Stimulated activated naive B cell treated with anti-CD40 and anti-IgM and Interleukin-4, amounts not matched to agents 10 μg/mL and 1 μg/mL and 100 μg/mL, for 72 hours (primary cell): ENCODE results near the gene RAD51D.
A peak's percentile ranks its signal among the peaks of the same experiment; 100 is the strongest.
"Not testable (repeated sequence)": the region's sequence is repeated elsewhere in the genome, so short reads cannot be mapped to it uniquely, and the experiment has no call there.

Experiments used
- ATAC-seq, 2 donors: fragments of 150-1000 bp; cut with Tn5 transposase; replicated peaks; 2 replicates each; pipeline ENCODE4 v1.10.0; 2021; ENCODE audit warnings: moderate library complexity in 1 of 2
- DNase-seq: peaks from one replicate; pipeline ENCODE4 v3.0.0; 2021
- H3K27ac Mint-ChIP-seq: one replicate; pipeline ENCODE4 v1.8.0; 2022; ENCODE audit warnings: mild to moderate bottlenecking, mixed read lengths
- H3K27me3 Mint-ChIP-seq, 2 donors: one replicate each; pipeline ENCODE4 v1.8.0; 2022; ENCODE audit warnings: mixed read lengths in 2 of 2
- H3K36me3 Mint-ChIP-seq, 2 donors: one replicate each; pipeline ENCODE4 v1.8.0; 2022; ENCODE audit warnings: mixed read lengths in 2 of 2, mild to moderate bottlenecking in 1 of 2
- H3K4me1 Mint-ChIP-seq, 2 donors: one replicate each; pipeline ENCODE4 v1.8.0; 2022; ENCODE audit warnings: mixed read lengths in 2 of 2, mild to moderate bottlenecking in 1 of 2
- H3K4me3 Mint-ChIP-seq, 2 donors: one replicate each; pipeline ENCODE4 v1.8.0; 2022; ENCODE audit warnings: mild to moderate bottlenecking in 2 of 2, mixed read lengths in 2 of 2, moderate library complexity in 1 of 2
- H3K9me3 Mint-ChIP-seq, 2 donors: one replicate each; pipeline ENCODE4 v1.8.0; 2022; ENCODE audit warnings: mixed read lengths in 2 of 2, mild to moderate bottlenecking in 1 of 2

RAD51D gene

GRCh38 chr17:35129154-35129972 lies 9.7 kb upstream of the RAD51D start:
- H3K4me3 Mint-ChIP-seq: no peak overlapping the region
- ATAC-seq (no peak), DNase-seq (no peak)
- H3K4me1 Mint-ChIP-seq: peaks cover 0 to 6% of the 10 kb centered on the region in 2 donors
- H3K9me3 Mint-ChIP-seq: no peaks in the 10 kb centered on the region
- H3K36me3 Mint-ChIP-seq: peaks cover 35 to 46% of the 10 kb centered on the region in 2 donors
- H3K27me3 Mint-ChIP-seq: no peaks in the 10 kb centered on the region
- H3K27ac Mint-ChIP-seq: no peak overlapping the region

- Mint-ChIP-seq H3K27ac (peak overlapping the region; percentile 37), H3K4me1 (peaks cover 0 to 6% of the 10 kb centered on the region in 2 donors), H3K36me3 (peaks cover 25 to 32% of the 10 kb centered on the region in 2 donors), H3K27me3 (no peaks in the 10 kb centered on the region), H3K4me3 (no peak overlapping the region), H3K9me3 (no peaks in the 10 kb centered on the region)
- DNase-seq: no peak
- no peak for ATAC-seq
These were observed 8.3 kb upstream of the RAD51D start for GRCh38 chr17:35127751-35128514.

- Mint-ChIP-seq H3K9me3 (no peaks in the 10 kb centered on the region), H3K36me3 (peaks cover 8 to 11% of the 10 kb centered on the region in 2 donors), H3K27me3 (no peaks in the 10 kb centered on the region), H3K27ac (no peak within 1 kb of the TSS), H3K4me1 (peaks cover 18 to 34% of the 10 kb centered on the region in 2 donors), H3K4me3 (no peak within 1 kb of the TSS)
- ATAC-seq: no peak
- DNase-seq: no peak
These were observed 1.7 kb upstream of the RAD51D start, which contains the start of gene FNDC8 for GRCh38 chr17:35121315-35121714. TSS of gene FNDC8 (plus strand) at chr17:35121615. CDS start at chr17:35121694, 79 bp downstream.

DNA sequence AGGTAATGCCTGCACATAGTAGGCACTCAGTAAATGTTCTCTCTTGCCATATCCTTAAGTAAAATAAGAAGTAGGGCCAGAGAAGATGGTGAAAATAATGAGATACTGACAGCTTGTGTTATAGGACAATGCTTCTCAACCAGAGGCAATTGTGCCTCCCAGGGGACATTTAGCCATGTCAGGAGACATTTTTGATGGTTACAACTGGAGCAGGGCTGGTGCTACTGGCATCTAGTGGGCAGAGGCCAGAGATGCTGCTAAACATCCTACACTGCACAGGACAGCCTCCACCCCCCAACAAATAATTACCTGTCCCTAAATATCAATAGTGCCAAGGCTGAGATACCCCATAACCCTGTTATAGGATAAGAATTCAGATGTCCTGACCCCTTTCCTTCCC lies 1.7 kb downstream of the RAD51D start:
- H3K4me3 Mint-ChIP-seq: peak overlapping the region; percentile 87 to 93
- DNase-seq: no peak
- ATAC-seq: peak in 1 of 2 donors; percentile 21

GRCh38 chr17:35116845-35117244 lies 2.8 kb downstream of the RAD51D start:
- ATAC-seq (no peak), DNase-seq (no peak)
- Mint-ChIP-seq H3K4me3 (no peak overlapping the region), H3K4me1 (peaks cover 22 to 49% of the 10 kb centered on the region in 2 donors), H3K27me3 (no peaks in the 10 kb centered on the region), H3K36me3 (peaks cover 24 to 28% of the 10 kb centered on the region in 2 donors), H3K9me3 (no peaks in the 10 kb centered on the region), H3K27ac (no peak overlapping the region)

More for the DNA sequence above, 1.7 kb downstream of the RAD51D start:
- H3K36me3 Mint-ChIP-seq: peaks cover 20 to 25% of the 10 kb centered on the region in 2 donors
- no peaks in the 10 kb centered on the region for H3K9me3 Mint-ChIP-seq
- peak overlapping the region; percentile 70 for H3K27ac Mint-ChIP-seq
- peaks cover 22 to 46% of the 10 kb centered on the region in 2 donors for H3K4me1 Mint-ChIP-seq
- no peaks in the 10 kb centered on the region for H3K27me3 Mint-ChIP-seq

DNA sequence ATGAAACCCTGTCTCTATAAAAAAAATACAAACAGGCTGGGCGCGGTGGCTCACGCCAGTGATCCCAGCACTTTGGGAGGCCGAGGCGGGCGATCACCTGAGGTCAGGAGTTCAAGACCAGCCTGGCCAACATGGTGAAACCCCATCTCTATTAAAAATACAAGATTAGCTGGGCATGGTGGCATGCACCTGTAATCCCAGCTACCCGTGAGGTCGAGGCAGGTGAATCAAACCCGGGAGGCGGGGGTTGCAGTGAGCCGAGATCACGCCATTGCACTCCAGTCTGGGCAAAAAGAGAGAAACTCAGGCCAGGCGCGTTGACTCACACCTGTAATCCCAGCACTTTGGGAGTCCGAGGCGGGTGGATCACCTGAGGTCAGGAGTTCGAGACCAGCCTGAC lies 8.9 kb downstream of the RAD51D start:
- not testable (repeated sequence) for DNase-seq
- H3K36me3 Mint-ChIP-seq: peaks cover 25 to 29% of the 10 kb centered on the region in 2 donors

GRCh38 chr17:35104844-35105450 lies 14.7 kb downstream of the RAD51D start:
- no peak for ATAC-seq
- H3K27me3 Mint-ChIP-seq: no peaks in the 10 kb centered on the region
- peak overlapping the region; percentile 73 for H3K27ac Mint-ChIP-seq
- no peaks in the 10 kb centered on the region for H3K4me1 Mint-ChIP-seq
- peaks cover 0 to 5% of the 10 kb centered on the region in 2 donors for H3K9me3 Mint-ChIP-seq
- no peak for DNase-seq
- H3K36me3 Mint-ChIP-seq: peaks cover 33 to 52% of the 10 kb centered on the region in 2 donors
- H3K4me3 Mint-ChIP-seq: no peak overlapping the region

More for the DNA sequence above, 8.9 kb downstream of the RAD51D start:
- not testable (repeated sequence) for H3K4me3 Mint-ChIP-seq, ATAC-seq, H3K27ac Mint-ChIP-seq, H3K27me3 Mint-ChIP-seq, H3K9me3 Mint-ChIP-seq
- H3K4me1 Mint-ChIP-seq: peaks cover 2 to 10% of the 10 kb centered on the region in 2 donors

DNA sequence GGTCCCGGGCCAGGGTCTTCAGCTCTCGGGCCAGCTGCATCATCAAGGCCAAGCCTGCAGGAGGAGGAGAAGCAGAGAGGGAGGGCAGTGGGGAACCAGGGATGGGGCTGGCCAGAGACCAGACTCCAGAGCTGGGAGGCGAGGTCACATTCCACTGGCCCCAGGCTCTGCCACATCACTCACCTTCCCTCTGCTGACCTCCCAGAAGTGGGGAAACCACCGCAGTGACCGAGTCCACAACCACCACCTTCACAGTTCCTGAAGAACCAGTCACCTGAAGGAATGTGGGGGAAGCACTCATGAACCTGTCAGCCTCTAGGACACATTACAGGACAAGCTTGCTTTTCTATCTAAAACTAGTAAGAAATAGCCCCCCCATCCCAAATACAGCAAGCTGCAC lies 16.4 kb downstream of the RAD51D start:
- no peak for DNase-seq
- no peak overlapping the region for H3K27ac Mint-ChIP-seq
- H3K27me3 Mint-ChIP-seq: no peaks in the 10 kb centered on the region
- no peak for ATAC-seq
- no peaks in the 10 kb centered on the region for H3K4me1 Mint-ChIP-seq
- H3K36me3 Mint-ChIP-seq: peaks cover 39 to 62% of the 10 kb centered on the region in 2 donors
- peaks cover 0 to 5% of the 10 kb centered on the region in 2 donors for H3K9me3 Mint-ChIP-seq
- H3K4me3 Mint-ChIP-seq: no peak overlapping the region

- H3K36me3 Mint-ChIP-seq: peaks cover 37 to 61% of the 10 kb centered on the region in 2 donors
- H3K27ac Mint-ChIP-seq: no peak overlapping the region
- H3K4me3 Mint-ChIP-seq: no peak overlapping the region
- DNase-seq: no peak
- H3K27me3 Mint-ChIP-seq: no peaks in the 10 kb centered on the region
- ATAC-seq: no peak
- peaks cover 0 to 3% of the 10 kb centered on the region in 2 donors for H3K4me1 Mint-ChIP-seq
- H3K9me3 Mint-ChIP-seq: peaks cover 0 to 5% of the 10 kb centered on the region in 2 donors
These were observed 17.9 kb downstream of the RAD51D start for GRCh38 chr17:35101725-35102124.

GRCh38 chr17:35101036-35101435 lies 18.6 kb downstream of the RAD51D start:
- DNase-seq: no peak
- Mint-ChIP-seq H3K4me3 (no peak overlapping the region), H3K4me1 (peaks cover 0 to 3% of the 10 kb centered on the region in 2 donors), H3K27ac (no peak overlapping the region), H3K9me3 (no peaks in the 10 kb centered on the region), H3K27me3 (no peaks in the 10 kb centered on the region), H3K36me3 (peaks cover 31 to 60% of the 10 kb centered on the region in 2 donors)
- no peak for ATAC-seq

DNA sequence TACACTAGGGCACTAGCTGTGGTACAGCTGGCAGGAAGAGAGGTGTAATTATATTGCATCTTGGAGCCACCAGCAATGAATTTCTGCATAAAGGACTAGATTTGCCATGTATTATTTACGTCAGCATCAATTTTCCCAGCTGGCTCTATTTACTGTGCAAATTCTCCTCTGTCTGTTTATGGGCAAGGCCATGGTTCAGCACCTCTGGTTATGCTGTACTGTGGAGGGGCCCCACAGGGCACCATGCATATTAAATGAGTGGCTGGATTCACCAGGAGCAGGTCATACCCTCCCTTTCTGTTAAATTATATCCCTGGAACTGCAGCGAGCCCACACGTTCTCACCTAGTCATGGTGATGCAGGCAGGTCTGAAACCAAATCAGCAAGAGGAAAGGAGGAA lies 19.8 kb downstream of the RAD51D start:
- DNase-seq (no peak), ATAC-seq (no peak)
- H3K9me3 Mint-ChIP-seq: no peaks in the 10 kb centered on the region
- H3K4me3 Mint-ChIP-seq: no peak overlapping the region
- H3K27me3 Mint-ChIP-seq: no peaks in the 10 kb centered on the region
- H3K4me1 Mint-ChIP-seq: peaks cover 0 to 3% of the 10 kb centered on the region in 2 donors
- H3K36me3 Mint-ChIP-seq: peaks cover 20 to 50% of the 10 kb centered on the region in 2 donors
- no peak overlapping the region for H3K27ac Mint-ChIP-seq

GRCh38 chr17:35097776-35098175 lies 21.9 kb downstream of the RAD51D start:
- Mint-ChIP-seq H3K27ac (no peak overlapping the region), H3K4me1 (peaks cover 0 to 3% of the 10 kb centered on the region in 2 donors), H3K27me3 (no peaks in the 10 kb centered on the region), H3K9me3 (no peaks in the 10 kb centered on the region), H3K4me3 (no peak overlapping the region), H3K36me3 (peaks cover 19 to 42% of the 10 kb centered on the region in 2 donors)
- no peak for ATAC-seq
- DNase-seq: no peak

- Mint-ChIP-seq H3K9me3 (no peaks in the 10 kb centered on the region), H3K36me3 (peaks cover 14 to 31% of the 10 kb centered on the region in 2 donors), H3K27ac (no peak overlapping the region), H3K4me1 (peaks cover 0 to 3% of the 10 kb centered on the region in 2 donors), H3K4me3 (no peak overlapping the region), H3K27me3 (no peaks in the 10 kb centered on the region)
- ATAC-seq: no peak
- no peak for DNase-seq
These were observed 23.9 kb downstream of the RAD51D start for GRCh38 chr17:35095741-35096140.

DNA sequence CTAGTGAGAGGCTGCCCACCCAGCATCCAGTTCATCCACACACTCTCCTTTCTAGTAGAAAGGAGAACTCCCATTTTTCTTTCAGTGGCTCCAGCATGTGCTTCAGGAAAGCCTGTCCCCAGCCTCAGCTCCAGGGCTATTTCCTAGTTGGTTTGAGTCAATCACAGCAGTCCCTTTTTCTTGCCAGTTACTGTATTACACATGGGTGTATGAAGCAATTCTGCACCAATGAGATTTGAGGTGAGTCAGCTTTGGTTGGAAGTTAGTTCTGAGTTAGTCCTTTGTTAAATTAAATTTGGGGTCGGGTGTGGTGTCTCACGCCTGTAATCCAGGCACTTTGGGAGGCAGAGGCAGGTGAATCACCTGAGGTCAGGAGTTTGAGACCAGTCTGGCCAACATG lies 24.8 kb downstream of the RAD51D start:
- no peaks in the 10 kb centered on the region for H3K27me3 Mint-ChIP-seq
- H3K4me3 Mint-ChIP-seq: no peak overlapping the region
- no peaks in the 10 kb centered on the region for H3K9me3 Mint-ChIP-seq
- peaks cover 9 to 23% of the 10 kb centered on the region in 2 donors for H3K36me3 Mint-ChIP-seq
- ATAC-seq (no peak), DNase-seq (no peak)
- peaks cover 3 to 7% of the 10 kb centered on the region in 2 donors for H3K4me1 Mint-ChIP-seq
- no peak overlapping the region for H3K27ac Mint-ChIP-seq
